ENCODE results near the gene RASGEF1B.

Gene RASGEF1B

DNA sequence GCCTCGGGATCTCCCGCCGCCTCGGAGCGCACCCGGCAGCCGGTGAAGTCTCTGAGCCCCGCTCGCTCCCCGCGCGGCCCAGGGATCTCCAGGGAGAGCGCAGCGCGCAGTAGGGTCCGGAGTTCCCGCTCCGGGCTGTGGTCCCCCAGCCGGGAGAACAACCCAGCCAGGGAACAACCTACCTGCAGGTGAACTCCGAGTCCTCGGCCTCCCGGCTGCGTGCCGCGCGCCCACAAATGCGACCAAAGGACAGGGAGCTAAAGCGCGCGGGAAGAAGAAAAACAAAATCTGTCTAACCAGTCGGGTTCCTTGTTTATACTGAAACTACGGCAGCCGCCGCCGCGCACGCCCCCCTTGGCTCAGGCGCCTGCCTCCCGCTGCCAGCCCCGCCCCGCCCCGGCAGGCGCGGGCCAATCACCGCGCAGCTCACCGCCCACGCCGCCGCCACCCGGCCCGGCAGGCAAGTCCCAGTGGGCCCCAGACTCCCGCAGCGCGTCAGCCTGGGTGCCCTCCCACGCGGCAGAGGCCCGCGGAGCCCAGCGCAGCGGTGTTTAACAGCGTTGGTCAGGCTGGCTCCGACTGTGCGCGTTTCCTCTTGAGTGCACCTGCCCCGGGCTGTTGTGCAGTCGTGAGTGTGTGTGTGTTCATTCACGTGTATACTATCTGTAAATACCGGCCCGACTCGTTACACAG, at the start of gene RASGEF1B:
Gene RASGEF1B (minus strand): TSS at position 320 of the 693 bp plus-strand sequence. CDS start 12,399 bp downstream, outside the sequence.
- Histone ChIP-seq H3K27ac (peak within 1 kb of the TSS; percentile 64 to 98 (median 90)), H3K4me3 (peak within 1 kb of the TSS; percentile 59 to 92 (median 84))

- Histone ChIP-seq H3K27ac (no peak overlapping the region), H3K4me3 (no peak overlapping the region)
Observed at GRCh38 chr4:81519856-81520255, 48.1 kb upstream of the RASGEF1B start.

GRCh38 chr4:81519427-81519773, 47.7 kb upstream of the RASGEF1B start:
- no peak overlapping the region for H3K4me3 ChIP-seq

GRCh38 chr4:81518762-81519426, 47.2 kb upstream of the RASGEF1B start:
- Histone ChIP-seq H3K4me3 (no peak overlapping the region), H3K27ac (no peak overlapping the region)

More at GRCh38 chr4:81519427-81519773, 47.7 kb upstream of the RASGEF1B start:
- no peak overlapping the region for H3K27ac ChIP-seq

GRCh38 chr4:81516241-81516640, 44.5 kb upstream of the RASGEF1B start:
- Histone ChIP-seq H3K27ac (no peak overlapping the region), H3K4me3 (no peak overlapping the region)

DNA sequence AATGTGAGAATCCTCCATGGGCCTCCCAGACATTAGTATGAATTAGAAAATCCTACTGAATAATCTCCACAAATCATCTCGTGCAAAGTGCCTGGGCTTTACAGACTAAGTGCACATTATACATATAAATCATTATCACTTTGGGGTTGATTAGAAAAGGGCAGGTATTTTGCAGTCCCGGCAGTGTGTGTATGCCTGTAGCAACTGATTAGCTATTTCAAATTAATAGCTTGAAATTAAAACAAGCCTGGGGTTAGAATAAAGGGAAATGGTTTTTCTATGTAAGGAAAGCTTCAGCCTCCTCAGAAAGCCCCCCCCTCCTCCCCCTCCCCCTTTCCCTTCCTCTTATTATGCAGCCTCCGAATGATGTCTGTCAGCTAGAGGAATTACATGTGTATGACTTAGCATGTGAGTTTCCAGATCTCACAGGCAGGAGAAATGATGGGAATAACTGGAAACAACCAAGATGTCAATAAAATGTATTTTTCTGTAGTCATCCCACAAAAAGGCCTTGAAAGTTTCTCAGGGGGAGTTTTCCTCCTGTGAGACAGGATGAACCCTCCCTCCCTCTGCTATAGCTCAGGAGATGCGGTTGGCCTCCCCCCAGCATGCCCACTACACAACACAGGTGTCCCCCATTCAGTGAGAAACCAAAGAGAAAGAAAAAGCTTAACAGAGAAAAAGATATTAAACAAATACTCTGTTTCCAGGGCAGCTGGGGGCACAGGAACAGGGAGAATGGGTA, 41.2 kb upstream of the RASGEF1B start:
- no peak overlapping the region for H3K4me3 ChIP-seq
- H3K27ac ChIP-seq: peak overlapping the region in 1 of 21 experiments; percentile 55

GRCh38 chr4:81512001-81512756, 40.5 kb upstream of the RASGEF1B start:
- Histone ChIP-seq H3K27ac (peak overlapping the region in 1 of 21 experiments; percentile 7), H3K4me3 (no peak overlapping the region)

DNA sequence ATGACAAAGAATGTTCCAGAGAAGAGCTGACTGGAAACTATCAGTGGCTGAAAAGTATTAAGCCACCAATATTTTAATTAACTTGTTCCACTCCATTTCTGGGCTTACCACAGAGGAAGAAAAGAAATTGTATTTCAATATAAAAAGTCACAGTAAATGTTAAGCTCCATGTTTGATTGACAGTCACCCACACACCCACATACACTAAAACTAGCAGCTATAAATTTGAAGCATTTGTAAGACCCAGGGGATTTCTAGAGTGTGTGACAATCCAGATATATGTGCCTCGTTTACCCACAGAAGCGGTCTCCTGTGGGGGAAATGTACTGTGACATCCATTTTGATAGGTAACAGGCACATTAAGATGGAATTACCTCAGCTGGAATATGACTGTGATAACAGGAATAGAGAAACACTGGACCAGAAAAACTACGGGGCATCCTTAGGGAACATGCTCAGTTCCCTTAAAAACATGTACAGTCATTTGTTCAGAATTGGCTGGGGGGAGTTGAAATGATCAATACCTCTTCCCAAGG, 39.0 kb upstream of the RASGEF1B start:
- H3K27ac ChIP-seq: no peak overlapping the region
- H3K4me3 ChIP-seq: no peak overlapping the region

DNA sequence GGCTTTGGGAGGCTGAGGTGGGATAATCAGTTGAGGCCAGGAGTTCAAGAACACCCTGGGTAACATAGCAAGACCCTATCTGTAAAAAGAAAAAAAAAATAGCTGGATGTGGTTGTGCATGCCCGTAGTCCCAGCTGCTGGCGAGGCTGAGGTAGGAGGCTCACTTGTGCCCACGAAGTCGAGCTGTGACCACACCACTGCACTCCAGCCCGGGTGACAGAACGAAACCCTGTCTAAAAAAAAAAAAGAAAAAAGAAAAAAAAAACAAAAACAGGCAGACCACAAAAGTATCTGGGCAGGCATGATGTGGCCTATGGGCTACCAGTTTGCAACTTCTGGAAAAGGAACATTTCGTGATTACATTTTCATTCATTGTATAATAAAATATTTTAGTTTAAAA, 38.1 kb upstream of the RASGEF1B start:
- H3K27ac ChIP-seq: peak overlapping the region in 2 of 21 experiments; percentile 2 to 20
- no peak overlapping the region for H3K4me3 ChIP-seq

DNA sequence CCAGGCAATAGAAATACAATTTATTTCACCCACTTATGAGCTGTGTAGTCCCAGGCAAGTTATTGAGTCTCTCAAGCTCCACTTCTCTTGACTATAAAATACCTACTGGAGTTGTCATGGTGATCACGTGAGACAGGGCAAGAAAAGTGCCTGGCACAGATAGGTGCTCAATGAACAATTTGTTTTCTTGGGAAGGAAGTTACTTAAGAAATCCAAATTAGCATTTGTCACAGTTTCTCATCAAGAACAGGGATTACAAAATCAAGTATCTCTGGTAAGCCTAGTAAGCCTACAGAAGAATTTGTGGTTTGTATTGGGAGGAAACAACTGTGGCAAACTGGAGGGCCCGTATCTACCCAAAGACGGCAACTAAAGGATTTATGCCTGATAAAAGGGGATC, 37.5 kb upstream of the RASGEF1B start:
- peak overlapping the region in 3 of 21 experiments; percentile 2 to 20 (median 4) for H3K27ac ChIP-seq
- no peak overlapping the region for H3K4me3 ChIP-seq

GRCh38 chr4:81508411-81509185, 36.9 kb upstream of the RASGEF1B start:
- H3K27ac ChIP-seq: peak overlapping the region in 3 of 21 experiments; percentile 6 to 16 (median 7)
- no peak overlapping the region for H3K4me3 ChIP-seq

DNA sequence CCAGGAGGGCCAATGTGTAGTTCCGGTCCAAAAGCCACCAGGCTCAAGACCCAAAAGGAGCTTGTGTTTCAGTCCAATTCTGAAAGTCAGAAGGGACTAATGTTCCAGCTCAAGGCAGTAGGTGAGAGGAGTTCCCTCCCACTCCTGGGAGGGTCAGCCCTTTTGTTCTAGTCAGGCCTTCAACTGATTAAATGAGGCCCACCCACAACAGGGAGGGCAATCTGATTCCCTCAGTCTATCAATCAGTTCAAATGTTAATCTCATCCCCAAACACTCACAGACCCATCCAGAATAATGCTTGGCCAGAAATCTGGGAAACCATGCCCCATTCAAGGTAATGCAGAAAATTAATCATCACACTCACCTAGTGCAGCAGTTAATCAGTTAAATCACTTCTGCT, 35.8 kb upstream of the RASGEF1B start:
- Histone ChIP-seq H3K4me3 (no peak overlapping the region), H3K27ac (no peak overlapping the region)

- H3K27ac ChIP-seq: peak overlapping the region in 9 of 21 experiments; percentile 33 to 80 (median 69)
- H3K4me3 ChIP-seq: no peak overlapping the region
Observed at GRCh38 chr4:81506731-81507130, 35.0 kb upstream of the RASGEF1B start.

DNA sequence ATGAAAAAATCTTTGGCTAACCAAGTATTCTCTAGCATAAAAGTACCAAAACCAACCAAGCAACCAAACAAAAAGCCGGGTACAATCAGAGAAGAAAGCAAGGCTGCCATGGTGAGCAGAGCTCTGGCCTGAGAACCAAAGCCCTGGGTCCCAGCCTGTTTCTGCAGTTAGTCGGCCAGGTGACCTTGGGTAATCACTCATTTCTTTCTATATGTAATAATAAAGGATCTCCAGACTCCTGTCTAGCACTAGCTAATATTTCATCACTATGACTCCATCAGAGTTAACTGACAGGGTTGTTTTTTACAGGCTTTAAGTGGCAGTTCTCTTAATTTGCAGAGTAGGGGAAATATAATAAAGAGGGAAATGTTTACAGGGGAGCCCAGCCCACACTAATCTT, 34.0 kb upstream of the RASGEF1B start:
- Histone ChIP-seq H3K27ac (peak overlapping the region in 20 of 21 experiments; percentile 17 to 80 (median 62)), H3K4me3 (no peak overlapping the region)

GRCh38 chr4:81505004-81505598, 33.4 kb upstream of the RASGEF1B start:
- Histone ChIP-seq H3K4me3 (no peak overlapping the region), H3K27ac (peak overlapping the region in 20 of 21 experiments; percentile 32 to 80 (median 62))

DNA sequence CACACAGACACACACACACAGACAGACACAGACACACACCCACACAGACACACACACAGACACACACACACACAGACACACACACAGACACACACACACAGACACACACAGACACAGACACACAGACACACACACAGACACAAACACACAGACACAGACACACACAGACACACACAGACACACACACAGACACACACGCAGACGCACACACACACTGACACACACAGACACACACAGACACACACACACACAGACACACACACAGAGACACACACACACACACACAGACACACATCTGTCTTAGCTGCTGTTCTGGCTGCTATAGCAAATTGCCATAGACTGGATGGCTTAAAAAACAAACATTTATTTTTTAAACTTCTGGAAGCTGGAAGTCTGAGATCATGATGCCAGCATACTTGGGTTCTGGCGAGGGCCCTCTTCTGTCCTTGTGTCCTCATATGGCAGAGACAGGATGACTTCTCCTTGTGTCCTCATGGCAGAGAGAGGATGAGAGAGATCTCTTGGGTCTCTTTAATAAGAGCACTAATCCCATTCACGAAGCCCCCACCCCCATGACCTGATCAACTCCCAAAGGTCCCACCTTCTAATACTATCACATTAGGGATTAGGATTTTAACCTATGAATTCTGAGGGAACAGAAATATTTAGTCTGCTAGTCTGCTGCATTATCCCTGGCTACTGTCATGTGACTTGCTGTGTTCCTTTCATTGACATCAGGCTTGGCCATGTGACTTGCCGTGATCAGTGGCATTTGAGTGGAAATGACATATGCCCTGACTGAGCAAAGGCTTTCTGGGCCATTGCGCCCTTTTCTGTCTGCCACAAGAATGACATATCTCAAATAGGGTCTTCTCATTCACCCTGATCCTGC, 32.7 kb upstream of the RASGEF1B start:
- H3K27ac ChIP-seq: peak overlapping the region in 18 of 21 experiments; percentile 24 to 80 (median 66)
- H3K4me3 ChIP-seq: no peak overlapping the region

DNA sequence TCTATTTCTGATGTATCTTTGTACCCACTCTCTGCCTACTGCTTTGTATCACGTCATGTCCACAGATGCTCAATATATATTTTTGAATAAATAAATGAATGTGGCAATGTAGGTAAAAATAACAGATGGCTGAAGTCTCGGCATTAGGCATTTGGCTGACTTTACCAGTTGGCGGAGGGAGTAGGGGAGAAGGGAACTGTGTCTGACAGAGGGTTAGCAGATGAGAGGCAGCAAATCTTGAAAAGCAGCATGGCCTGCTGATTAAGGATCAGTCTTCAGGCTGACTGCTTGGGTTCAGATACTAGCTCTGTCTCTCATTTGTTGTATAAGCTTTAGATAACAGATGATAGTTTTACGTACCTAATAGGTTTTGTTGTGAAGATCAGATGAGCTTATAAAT, 31.9 kb upstream of the RASGEF1B start:
- no peak overlapping the region for H3K4me3 ChIP-seq
- peak overlapping the region in 1 of 21 experiments; percentile 80 for H3K27ac ChIP-seq

Measured in skin epidermis (tissue), 12 donors.